Dedifferentiated amniotic fluid mesenchymal stem cell (primary cell): Measurements from ENCODE around the gene CFAP20DC.
"Not testable (repeated sequence)": the region's sequence is repeated elsewhere in the genome, so short reads cannot be mapped to it uniquely, and the experiment has no call there.

ENCODE experiments used
- DNase-seq: peaks from one replicate; pipeline ENCODE4 v3.0.0-alpha.2; 2016; ENCODE audit errors: extremely low spot score

Gene CFAP20DC

GRCh38 chr3:58868097-58868779 is 181.6 kb downstream of the CFAP20DC start:
- no peak for DNase-seq

DNA sequence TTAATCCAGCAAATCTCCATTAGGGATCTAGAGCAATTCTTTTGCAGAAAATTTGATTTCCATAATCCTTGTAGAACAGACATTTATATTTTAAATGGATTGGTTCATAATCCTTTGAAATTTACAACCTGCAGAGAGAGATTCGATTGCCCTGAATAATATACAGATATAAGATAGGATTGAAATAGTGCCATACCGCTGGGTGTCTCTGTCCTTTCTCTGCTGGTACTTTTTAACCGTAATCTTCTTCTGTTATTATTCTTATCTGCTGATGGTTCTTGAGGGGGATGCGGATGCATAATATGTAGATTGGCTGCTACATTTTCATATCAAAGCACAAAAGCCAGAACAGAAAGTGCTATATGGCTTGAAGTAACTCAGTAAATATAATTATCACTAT is 182.2 kb downstream of the CFAP20DC start:
- DNase-seq: no peak

- DNase-seq: no peak
Observed at GRCh38 chr3:58866079-58866478, 183.7 kb downstream of the CFAP20DC start.

DNA sequence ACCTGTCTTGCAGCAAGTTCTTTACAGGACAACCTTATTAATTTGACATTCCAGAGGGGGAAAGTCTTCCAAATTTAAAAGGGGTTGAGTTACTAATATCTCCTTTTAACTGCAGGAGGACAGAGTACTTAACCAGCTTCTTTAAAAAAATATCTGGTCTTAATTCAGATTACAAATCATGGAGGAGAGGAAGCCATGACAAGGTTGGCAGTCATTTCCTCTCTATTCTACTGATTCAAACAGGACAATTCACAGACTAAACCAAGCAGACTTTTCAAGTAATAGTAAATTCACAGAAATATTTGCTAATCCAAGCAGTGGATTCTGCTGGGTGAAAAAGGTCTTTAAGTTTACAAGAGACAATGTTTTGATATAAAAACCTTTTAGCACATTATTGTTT is 185.3 kb downstream of the CFAP20DC start:
- no peak for DNase-seq

DNA sequence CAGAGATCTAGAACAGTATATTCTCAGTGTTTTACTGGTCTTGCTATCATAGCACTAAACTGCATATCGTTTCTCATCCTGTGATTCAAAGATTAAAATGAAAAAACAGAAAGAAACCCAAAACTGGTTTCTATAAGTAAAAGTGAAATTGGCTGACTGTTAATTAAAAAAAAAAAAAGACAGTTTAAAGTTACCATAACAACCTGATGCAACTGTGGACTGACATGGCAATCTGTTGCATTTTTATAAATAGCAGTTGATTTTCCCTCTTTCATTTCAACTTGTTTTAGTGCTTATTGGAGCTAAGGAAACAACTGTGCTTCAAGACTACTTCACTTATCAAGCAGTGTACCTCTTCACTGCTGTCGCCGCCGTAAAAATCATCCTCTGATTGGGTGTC is 186.6 kb downstream of the CFAP20DC start:
- DNase-seq: no peak

DNA sequence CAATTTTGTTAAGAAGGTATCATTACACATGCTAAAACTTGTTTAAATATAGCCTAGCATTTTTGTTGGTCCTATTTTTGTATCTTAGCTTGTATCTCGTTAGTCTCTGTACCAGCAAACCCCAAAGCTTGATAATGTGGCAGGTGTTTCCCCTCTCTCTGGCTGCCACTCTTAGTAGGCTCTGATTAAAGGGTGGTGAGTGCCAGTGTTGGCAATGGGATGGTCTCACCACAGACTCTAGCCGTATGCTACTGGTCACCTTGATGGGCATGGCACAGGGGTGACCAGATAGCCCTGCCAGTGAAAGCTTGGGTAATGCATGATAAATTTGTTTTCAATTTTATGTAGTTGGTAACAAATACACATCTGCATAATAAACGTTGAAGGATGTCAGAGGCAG is 188.3 kb downstream of the CFAP20DC start:
- no peak for DNase-seq

DNA sequence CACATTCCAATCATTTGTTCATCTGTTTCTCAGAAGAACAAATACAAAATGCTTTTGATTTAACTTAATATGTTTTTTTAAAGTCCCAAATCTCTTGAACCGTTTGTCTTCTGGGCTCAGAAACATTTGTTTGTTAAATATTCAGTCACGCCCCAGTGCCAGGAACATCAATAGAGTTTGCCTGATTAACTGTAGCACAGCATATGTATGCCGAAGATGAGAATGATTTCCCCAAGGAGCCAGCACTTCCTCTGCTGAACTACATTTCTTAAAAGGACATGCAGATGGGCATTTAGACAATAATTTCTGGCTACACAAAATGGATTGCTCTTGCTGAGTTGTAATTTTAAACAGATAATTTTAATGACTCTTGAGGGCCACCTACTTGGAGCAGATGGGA is 191.7 kb downstream of the CFAP20DC start:
- no peak for DNase-seq

GRCh38 chr3:58857402-58857801 is 192.4 kb downstream of the CFAP20DC start:
- no peak for DNase-seq

GRCh38 chr3:58848826-58849225 is 201.0 kb downstream of the CFAP20DC start:
- no peak for DNase-seq

DNA sequence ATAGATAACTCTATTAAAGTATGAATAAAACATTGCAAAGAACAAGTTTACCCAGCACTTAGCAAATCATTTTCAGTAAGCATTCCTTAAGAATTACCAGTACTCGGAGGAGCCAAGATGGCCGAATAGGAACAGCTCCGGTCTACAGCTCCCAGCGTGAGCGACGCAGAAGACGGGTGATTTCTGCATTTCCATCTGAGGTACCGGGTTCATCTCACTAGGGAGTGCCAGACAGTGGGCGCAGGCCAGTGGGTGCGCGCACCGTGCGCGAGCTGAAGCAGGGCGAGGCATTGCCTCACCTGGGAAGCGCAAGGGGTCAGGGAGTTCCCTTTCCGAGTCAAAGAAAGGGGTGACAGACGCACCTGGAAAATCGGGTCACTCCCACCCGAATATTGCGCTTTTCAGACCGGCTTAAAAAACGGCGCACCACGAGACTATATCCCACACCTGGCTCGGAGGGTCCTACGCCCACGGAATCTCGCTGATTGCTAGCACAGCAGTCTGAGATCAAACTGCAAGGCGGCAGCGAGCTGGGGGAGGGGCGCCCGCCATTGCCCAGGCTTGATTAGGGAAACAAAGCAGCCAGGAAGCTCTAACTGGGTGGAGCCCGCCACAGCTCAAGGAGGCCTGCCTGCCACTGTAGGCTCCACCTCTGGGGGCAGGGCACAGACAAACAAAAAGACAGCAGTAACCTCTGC is 207.6 kb downstream of the CFAP20DC start:
- DNase-seq: not testable (repeated sequence)

DNA sequence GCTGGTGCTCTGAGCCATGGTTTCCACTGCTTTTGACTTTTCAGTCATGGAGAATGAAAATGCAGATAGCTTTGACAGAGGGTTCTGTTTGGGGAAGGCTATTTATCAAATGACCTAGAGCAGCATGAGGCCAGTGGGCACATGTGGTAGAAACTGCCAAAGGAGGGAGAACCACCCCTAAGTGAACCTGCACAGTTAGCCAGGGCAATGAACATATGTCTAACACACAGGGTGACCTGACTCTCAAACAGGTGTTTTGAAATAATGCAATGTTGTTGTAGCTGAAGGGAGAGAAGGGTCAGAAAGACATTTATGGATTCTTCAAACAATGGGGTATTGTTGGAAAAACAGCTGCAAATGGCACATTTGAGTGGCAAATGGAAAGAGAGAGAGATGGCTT is 208.9 kb downstream of the CFAP20DC start:
- DNase-seq: no peak

DNA sequence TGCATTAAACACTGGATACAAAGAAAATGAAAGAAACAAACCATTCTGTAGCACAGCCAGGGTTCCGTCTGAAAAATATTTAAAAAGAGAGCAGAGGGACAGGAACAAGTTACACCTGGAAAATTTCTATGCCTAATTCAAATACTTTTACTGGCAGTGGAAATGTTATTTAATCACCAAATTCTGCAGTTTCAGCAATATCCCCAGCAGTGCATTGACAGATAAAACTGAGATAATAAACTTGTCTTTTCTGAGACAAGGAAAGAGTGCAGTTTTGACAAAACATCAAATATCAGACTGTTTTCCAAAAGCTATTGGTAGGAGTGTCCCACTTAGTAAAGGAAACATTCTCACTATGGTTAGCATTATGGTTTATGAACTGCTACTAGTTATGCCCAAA is 209.9 kb downstream of the CFAP20DC start:
- no peak for DNase-seq

- no peak for DNase-seq
Observed at GRCh38 chr3:58839187-58839586, 210.6 kb downstream of the CFAP20DC start.

DNA sequence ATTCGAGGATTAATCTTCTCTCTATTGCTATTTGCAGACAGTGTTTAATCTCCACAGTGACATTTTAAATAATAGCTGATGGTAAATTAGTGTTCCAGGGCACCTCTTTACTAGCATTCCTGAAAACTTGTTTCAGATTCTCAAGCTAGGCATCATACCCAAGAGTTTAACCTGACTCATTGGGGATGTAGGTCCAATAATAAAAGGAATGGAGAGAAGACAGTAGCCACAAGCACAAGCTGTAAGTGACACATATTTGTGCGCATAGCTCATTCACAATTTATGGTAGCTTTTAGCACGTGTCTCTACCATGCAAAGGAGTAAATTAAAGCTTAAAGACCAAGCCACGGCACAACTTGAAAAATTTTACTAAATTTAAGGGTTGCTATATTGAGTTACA is 212.0 kb downstream of the CFAP20DC start:
- DNase-seq: no peak

- no peak for DNase-seq
Observed at GRCh38 chr3:58837141-58837843, 212.5 kb downstream of the CFAP20DC start.

GRCh38 chr3:58835086-58835485 is 214.7 kb downstream of the CFAP20DC start:
- DNase-seq: no peak

DNA sequence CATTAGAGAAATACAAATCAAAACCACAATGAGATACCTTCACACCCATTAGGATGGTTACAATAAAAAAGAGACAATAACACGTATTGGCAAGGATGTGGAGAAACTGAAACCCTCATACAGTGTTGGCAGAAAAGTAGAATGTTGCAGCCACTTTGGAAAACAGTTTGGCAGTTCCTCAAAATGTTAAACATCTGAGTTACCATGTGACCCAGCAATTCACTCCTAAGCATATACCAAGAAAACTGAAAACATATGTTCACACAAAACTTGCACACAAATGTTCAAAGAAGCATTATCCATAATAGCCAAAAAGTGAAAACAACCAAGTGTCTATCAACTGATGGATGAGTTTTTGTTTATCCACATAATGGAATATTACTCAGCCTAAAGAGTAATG is 216.3 kb downstream of the CFAP20DC start:
- DNase-seq: peak; percentile 28

GRCh38 chr3:58829321-58830000 is 220.4 kb downstream of the CFAP20DC start:
- no peak for DNase-seq

DNA sequence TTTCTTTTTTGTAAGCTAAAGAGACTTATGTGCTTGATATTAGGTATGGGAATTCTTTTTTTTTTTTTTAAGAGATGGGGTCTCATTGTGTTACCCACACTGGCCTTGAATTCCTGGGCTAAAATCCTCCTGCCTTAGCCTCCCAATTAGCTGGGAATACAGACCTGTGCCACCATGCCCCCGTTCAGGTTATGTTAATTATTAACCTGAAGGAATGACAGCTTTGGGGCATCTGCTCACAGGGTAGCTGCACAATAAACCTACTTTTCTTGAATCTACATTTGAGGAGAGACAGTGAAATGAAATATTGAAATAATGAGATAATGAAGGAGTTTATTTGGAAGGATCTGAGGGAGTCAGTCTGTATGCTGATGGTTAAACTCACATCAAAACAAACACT is 225.0 kb downstream of the CFAP20DC start:
- no peak for DNase-seq

DNA sequence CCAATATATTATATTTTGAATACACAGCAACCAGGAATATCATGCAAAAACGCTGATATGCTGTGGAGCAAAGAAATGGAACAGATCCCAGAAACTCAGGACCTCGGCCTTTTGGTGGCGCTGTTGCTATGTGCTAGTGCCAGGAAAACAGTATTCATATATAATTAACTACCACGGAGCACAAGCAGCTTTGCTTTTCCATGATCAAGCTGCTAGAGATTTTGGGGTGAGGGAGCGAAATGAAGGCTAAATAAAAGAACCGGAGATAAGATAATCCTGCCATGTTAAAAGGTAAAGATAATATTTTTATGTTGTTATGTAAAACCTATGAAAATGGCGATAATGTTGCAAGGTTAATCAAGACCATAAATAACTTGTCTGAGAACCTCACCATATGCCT is 225.5 kb downstream of the CFAP20DC start:
- DNase-seq: peak; percentile 65

DNA sequence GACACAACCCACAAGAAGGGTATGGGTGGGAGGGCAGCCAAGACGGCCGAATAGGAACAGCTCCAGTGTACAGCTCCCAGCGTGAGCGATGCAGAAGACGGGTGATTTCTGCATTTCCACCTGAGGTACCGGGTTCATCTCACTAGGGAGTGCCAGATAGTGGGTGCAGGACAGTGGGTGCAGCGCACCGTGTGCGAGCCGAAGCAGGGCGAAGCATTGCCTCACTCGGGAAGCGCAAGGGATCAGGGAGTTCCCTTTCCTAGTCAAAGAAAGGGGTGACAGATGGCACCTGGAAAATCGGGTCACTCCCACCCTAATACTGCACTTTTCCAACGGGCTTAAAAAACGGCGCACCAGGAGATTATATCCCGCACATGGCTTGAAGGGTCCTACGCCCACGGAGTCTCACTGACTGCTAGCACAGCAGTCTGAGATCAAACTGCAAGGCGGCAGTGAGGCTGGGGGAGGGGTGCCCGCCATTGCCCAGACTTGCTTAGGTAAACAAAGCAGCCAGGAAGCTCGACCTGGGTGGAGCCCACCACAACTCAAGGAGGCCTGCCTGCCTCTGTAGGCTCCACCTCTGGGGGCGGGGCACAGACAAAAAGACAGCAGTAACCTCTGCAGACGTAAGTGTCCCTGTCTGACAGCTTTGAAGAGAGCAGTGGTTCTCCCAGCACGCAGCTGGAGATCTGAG is 243.1 kb downstream of the CFAP20DC start:
- DNase-seq: not testable (repeated sequence)

DNA sequence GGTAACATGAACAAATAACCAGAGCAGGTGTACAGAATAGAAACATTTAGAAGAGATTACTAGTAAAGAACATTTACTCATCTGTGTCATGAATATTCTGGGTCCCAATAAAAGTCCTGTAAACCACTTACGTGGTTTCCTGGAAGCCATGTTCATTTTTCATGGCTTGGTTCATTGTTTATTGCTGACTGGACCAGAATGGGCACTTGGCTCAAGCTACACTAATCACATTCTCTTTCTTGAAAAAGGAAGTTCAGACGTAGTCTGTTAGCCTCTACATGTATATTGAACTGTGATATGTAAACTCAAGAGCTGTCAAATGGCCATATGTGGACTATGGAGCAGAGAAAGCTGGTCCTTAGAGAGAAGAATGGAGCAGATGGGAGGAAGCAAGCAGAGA is 244.9 kb downstream of the CFAP20DC start:
- no peak for DNase-seq
